Small intestine (tissue), 7 donors: ENCODE results near the gene LOXL1. TPM values are rescaled to one million over a fixed set of nuclear protein-coding genes. Genes with fewer than 3 reads are reported as not detected.
"Not testable (repeated sequence)": the region's sequence is repeated elsewhere in the genome, so short reads cannot be mapped to it uniquely, and the experiment has no call there.

Source experiments
- DNase-seq, 2 donors: peaks; one replicate each; pipeline versions ENCODE4 v3.0.0 to v3.0.0-alpha.2; 2013
- FAIRE-seq: peaks from 2 replicates; lab custom pipeline; 2012; peaks lifted over from hg19 to GRCh38; lab: Jason Lieb, UNC
- H3K27ac ChIP-seq, 3 donors: one replicate each; pipeline ENCODE4 v1.5.1; 2013; ENCODE audit warnings: low read length in 2 of 3, mild to moderate bottlenecking in 2 of 3, control low read depth in 1 of 3, inconsistent platforms in 1 of 3, low read depth in 1 of 3, moderate library complexity in 1 of 3
- H3K27me3 ChIP-seq, 3 donors: one replicate each; pipeline ENCODE4 v1.6.1; 2013; ENCODE audit warnings: low read length in 3 of 3, inconsistent platforms in 1 of 3; ENCODE audit not compliant: control insufficient read depth in 3 of 3, insufficient read depth in 3 of 3
- H3K36me3 ChIP-seq, 3 donors: one replicate each; pipeline ENCODE4 v1.6.1; 2013; ENCODE audit warnings: low read length in 3 of 3, inconsistent platforms in 1 of 3, low read depth in 1 of 3, mild to moderate bottlenecking in 1 of 3, moderate library complexity in 1 of 3; ENCODE audit not compliant: control insufficient read depth in 3 of 3, insufficient read depth in 2 of 3
- H3K4me1 ChIP-seq, 3 donors: one replicate each; pipeline ENCODE4 v1.6.1; 2013; ENCODE audit warnings: low read length in 2 of 3, inconsistent platforms in 1 of 3, low read depth in 1 of 3, mild to moderate bottlenecking in 1 of 3, moderate library complexity in 1 of 3; ENCODE audit not compliant: control insufficient read depth in 3 of 3, insufficient read depth in 2 of 3
- H3K4me3 ChIP-seq, 3 donors: one replicate each; pipeline ENCODE4 v1.5.1; 2013; ENCODE audit warnings: low read length in 3 of 3, control low read depth in 1 of 3, inconsistent platforms in 1 of 3, low read depth in 1 of 3, mild to moderate bottlenecking in 1 of 3, moderate library complexity in 1 of 3
- H3K9me3 ChIP-seq, 2 donors: one replicate each; pipeline ENCODE4 v1.6.1; 2013; ENCODE audit warnings: low read depth in 1 of 2, low read length in 1 of 2; ENCODE audit not compliant: control insufficient read depth in 2 of 2, insufficient read depth in 1 of 2
- WGBS, 3 donors: extraction: QIAGEN DNeasy Blood & Tissue Kit; methylation state at CpG; one replicate each; pipeline ENCODE4 v1.1.7; 2013; 5-methylcytosine and 5-hydroxymethylcytosine counted together
- polyA plus RNA-seq, 4 donors: library from polyadenylated mRNA; stranded (reverse) in 3 of 4; unstranded in 1 of 4; fragments of 200-250 nt in 3 of 4; fragments of 120-200 nt in 1 of 4; gene quantifications; one replicate each; pipeline versions ENCODE4 v1.2.1 to v1.2.3, GENCODE V29; 2013
- donor health status: healthy with polysubstance abuse.
- donor health status: control.
- donor health status: control.
- donor health status: Bipolar disorder and iron deficiency.
- donor health status: healthy.

LOXL1 gene
- polyA plus RNA-seq, 4 donors, result 2.2 to 7.2 (median 4.9) TPM

GRCh38 chr15:73955326-73955725, 29.1 kb downstream of the LOXL1 start:
- WGBS, 3 donors, result 90 to 95% (median 93%) methylated on average over 4 of the region's 4 CpGs
- Histone ChIP-seq H3K9me3 (no peaks in the 10 kb centered on the region), H3K4me3 (no peak overlapping the region), H3K27ac (no peak overlapping the region), H3K27me3 (no peaks in the 10 kb centered on the region), H3K36me3 (no peaks in the 10 kb centered on the region), H3K4me1 (peaks cover 0 to 15% (median 2%) of the 10 kb centered on the region in 3 donors)
- FAIRE-seq, result no peak
- DNase-seq, result no peak

GRCh38 chr15:73955861-73956742, 29.8 kb downstream of the LOXL1 start:
- no peak overlapping the region for H3K4me3 ChIP-seq
- 84 to 89% (median 88%) methylated on average over 11 to 12 of the region's 12 CpGs for WGBS, 3 donors
- H3K4me1 ChIP-seq, result peaks cover 0 to 15% (median 2%) of the 10 kb centered on the region in 3 donors
- H3K27ac ChIP-seq, result no peak overlapping the region
- no peaks in the 10 kb centered on the region for H3K36me3 ChIP-seq
- no peak for FAIRE-seq
- H3K27me3 ChIP-seq, result no peaks in the 10 kb centered on the region
- no peaks in the 10 kb centered on the region for H3K9me3 ChIP-seq
- no peak for DNase-seq

- 47 to 54% (median 54%) methylated on average over 9 of the region's 9 CpGs for WGBS, 3 donors
- Histone ChIP-seq H3K27ac (no peak overlapping the region), H3K9me3 (no peaks in the 10 kb centered on the region), H3K4me3 (no peak overlapping the region), H3K4me1 (peaks cover 0 to 9% (median 0%) of the 10 kb centered on the region in 3 donors), H3K36me3 (no peaks in the 10 kb centered on the region), H3K27me3 (no peaks in the 10 kb centered on the region)
- DNase-seq, result no peak
- FAIRE-seq, result no peak
Observed at GRCh38 chr15:73956743-73957135, 30.5 kb downstream of the LOXL1 start.

- Histone ChIP-seq H3K9me3 (no peaks in the 10 kb centered on the region), H3K4me3 (no peak overlapping the region), H3K27ac (no peak overlapping the region), H3K4me1 (peaks cover 0 to 4% (median 0%) of the 10 kb centered on the region in 3 donors), H3K27me3 (no peaks in the 10 kb centered on the region), H3K36me3 (no peaks in the 10 kb centered on the region)
- 70 to 80% (median 79%) methylated on average over 8 of the region's 8 CpGs for WGBS, 3 donors
- no peak for FAIRE-seq
- no peak for DNase-seq
Observed at GRCh38 chr15:73957276-73957675, 31.0 kb downstream of the LOXL1 start.

GRCh38 chr15:73957785-73958184, 31.5 kb downstream of the LOXL1 start:
- Histone ChIP-seq H3K27me3 (no peaks in the 10 kb centered on the region), H3K4me3 (no peak overlapping the region), H3K27ac (no peak overlapping the region), H3K9me3 (no peaks in the 10 kb centered on the region), H3K36me3 (no peaks in the 10 kb centered on the region), H3K4me1 (no peaks in the 10 kb centered on the region)
- FAIRE-seq (no peak), DNase-seq (no peak)
- 31 to 73% (median 57%) methylated on average over 2 of the region's 2 CpGs for WGBS, 3 donors

- no peak for FAIRE-seq
- no peak overlapping the region for H3K27ac ChIP-seq
Observed at GRCh38 chr15:73959012-73959581, 32.8 kb downstream of the LOXL1 start.

GRCh38 chr15:73959801-73960200, 33.5 kb downstream of the LOXL1 start:
- FAIRE-seq (no peak), DNase-seq (no peak)
- 52 to 84% (median 62%) methylated on average over 6 of the region's 6 CpGs for WGBS, 3 donors
- Histone ChIP-seq H3K9me3 (no peaks in the 10 kb centered on the region), H3K4me3 (no peak overlapping the region), H3K27ac (no peak overlapping the region), H3K4me1 (peaks cover 0 to under 1% (median 0%) of the 10 kb centered on the region in 3 donors), H3K27me3 (peaks cover 0 to under 1% (median 0%) of the 10 kb centered on the region in 3 donors), H3K36me3 (no peaks in the 10 kb centered on the region)

More at GRCh38 chr15:73959012-73959581, 32.8 kb downstream of the LOXL1 start:
- Histone ChIP-seq H3K27me3 (no peaks in the 10 kb centered on the region), H3K4me3 (no peak overlapping the region), H3K9me3 (no peaks in the 10 kb centered on the region), H3K36me3 (no peaks in the 10 kb centered on the region), H3K4me1 (no peaks in the 10 kb centered on the region)
- WGBS, 3 donors, result 36 to 40% (median 39%) methylated on average over 8 of the region's 8 CpGs
- DNase-seq, result no peak

GRCh38 chr15:73960472-73961070, 34.3 kb downstream of the LOXL1 start:
- H3K36me3 ChIP-seq, H3K27me3 ChIP-seq, H3K4me3 ChIP-seq, DNase-seq, H3K9me3 ChIP-seq, FAIRE-seq, H3K4me1 ChIP-seq, H3K27ac ChIP-seq: not testable (repeated sequence)
- 92 to 96% (median 93%) methylated on average over 7 of the region's 7 CpGs for WGBS, 3 donors
